Endothelial cell of umbilical vein (primary cell): Measurements from ENCODE around the gene C1orf159.

Experiments used
- CTCF ChIP-seq, 2 donors: IDR thresholded peaks; 1 replicate in 1 of 2; 2 replicates in 1 of 2; pipeline ENCODE4 v1.5.1; 2011; ENCODE audit warnings: low read length in 2 of 2, mild to moderate bottlenecking in 2 of 2, moderate library complexity in 2 of 2, control low read depth in 1 of 2, inconsistent platforms in 1 of 2, low read depth in 1 of 2; ENCODE audit not compliant: insufficient read depth in 1 of 2; ENCODE audit errors: extremely low read depth in 1 of 2
- EZH2 ChIP-seq: IDR thresholded peaks from 2 replicates; pipeline ENCODE4 v1.6.1; 2012; ENCODE audit warnings: borderline replicate concordance, low read depth, mild to moderate bottlenecking, moderate library complexity, low read length, inconsistent platforms; ENCODE audit not compliant: severe bottlenecking
- FOS ChIP-seq: IDR thresholded peaks from 2 replicates; pipeline ENCODE4 v1.6.1; 2011; ENCODE audit warnings: mild to moderate bottlenecking, low read length, moderate library complexity, borderline replicate concordance; ENCODE audit not compliant: insufficient read depth
- GATA2 ChIP-seq: IDR thresholded peaks from 2 replicates; pipeline ENCODE4 v1.7.0; 2011; ENCODE audit warnings: low read depth, mild to moderate bottlenecking, moderate library complexity, mixed read lengths, low read length; ENCODE audit not compliant: insufficient read length, insufficient read depth
- JUN ChIP-seq: IDR thresholded peaks from 2 replicates; pipeline ENCODE4 v1.6.1; 2011; ENCODE audit warnings: borderline replicate concordance, low read depth; ENCODE audit not compliant: insufficient read length, insufficient read depth
- MYC ChIP-seq: IDR thresholded peaks from one replicate; pipeline ENCODE4 v1.6.1; 2011; ENCODE audit warnings: mild to moderate bottlenecking, low read depth, low read length
- POLR2A ChIP-seq: IDR thresholded peaks from 2 replicates; pipeline ENCODE4 v1.6.1; 2012; ENCODE audit warnings: low read depth, mild to moderate bottlenecking, control low read depth, low read length
- POLR2AphosphoS5 ChIP-seq: IDR thresholded peaks from 2 replicates; pipeline ENCODE4 v1.6.1; 2012; ENCODE audit warnings: low read depth, mild to moderate bottlenecking, control low read depth, low read length, moderate library complexity; ENCODE audit not compliant: insufficient read depth
- TF ChIP-seq, protein P1 (sequence below): IDR thresholded peaks from 2 replicates; pipeline ENCODE4 v1.6.1; 2011; ENCODE audit not compliant: insufficient read depth, insufficient read length

GRCh38 chr1:1099506-1100183 is 16.2 kb downstream of the C1orf159 start:
- TF ChIP-seq CTCF (IDR thresholded peaks at IDR 0.05; ENCODE audit: extremely low read depth in 1 of 2, insufficient read depth in 1 of 2, low read depth in 1 of 2, low read length in 2 of 2) (no peak), POLR2A (no peak), FOS (no peak), EZH2 (no peak), POLR2AphosphoS5 (no peak), MYC (no peak), GATA2 (no peak), JUN (no peak)
- TF ChIP-seq, protein P1, sequence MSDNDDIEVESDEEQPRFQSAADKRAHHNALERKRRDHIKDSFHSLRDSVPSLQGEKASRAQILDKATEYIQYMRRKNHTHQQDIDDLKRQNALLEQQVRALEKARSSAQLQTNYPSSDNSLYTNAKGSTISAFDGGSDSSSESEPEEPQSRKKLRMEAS, result no peak
